ENCODE results near the gene SKA3. TPM values are rescaled to one million over a fixed set of nuclear protein-coding genes. Genes with fewer than 3 reads are reported as not detected.
A peak's percentile ranks its signal among the peaks of the same experiment; 100 is the strongest.
"Not testable (repeated sequence)": the region's sequence is repeated elsewhere in the genome, so short reads cannot be mapped to it uniquely, and the experiment has no call there.

The SKA3 gene
- total RNA-seq, 5 donors from 2014 or later (not counting 1 experiment from before 2014, with no cell fraction given), result 0.69 to 2.7 (median 0.98) TPM

- H3K9me3 Mint-ChIP-seq; H3K9me3 ChIP-seq; H3K27ac ChIP-seq (ENCODE audit: low read length); H3K27ac Mint-ChIP-seq; H3K4me3 Mint-ChIP-seq; DNase-seq; POLR2A ChIA-PET; H3K36me3 Mint-ChIP-seq; H3K36me3 ChIP-seq (ENCODE audit: control insufficient read depth in 2 of 2, extremely low read depth in 1 of 2, insufficient read depth in 1 of 2, low read length in 1 of 2); H3K4me3 ChIP-seq (ENCODE audit: control insufficient read depth in 1 of 2, extremely low read depth in 1 of 2, low read length in 1 of 2); H3K4me1 Mint-ChIP-seq; ATAC-seq (replicated peaks in 1 of 4); H3K4me1 ChIP-seq (ENCODE audit: control insufficient read depth in 1 of 2, extremely low read depth in 1 of 2, insufficient read depth in 2 of 2, low read length in 2 of 2): not testable (repeated sequence)
- peaks cover 0 to 14% of the 10 kb centered on the region in 2 experiments for H3K27me3 ChIP-seq (replicated peaks in 1 of 2; ENCODE audit: control insufficient read depth in 2 of 2, extremely low read depth in 1 of 2, insufficient read depth in 2 of 2, low read length in 1 of 2)
- H3K27me3 Mint-ChIP-seq, result peaks cover 4 to 12% of the 10 kb centered on the region in 2 donors
- CTCF ChIA-PET, result interaction anchor here in 1 of 2 donors (0.5 kb wide), 1 partner anchor 87 kb away, joined by 4 read pairs; no protein-coding TSS in a partner anchor
- WGBS (ENCODE audit: insufficient coverage), result 100% methylated on average over 2 of the region's 4 CpGs
Measured at GRCh38 chr13:21198391-21198790, 22.0 kb upstream of the SKA3 start.

GRCh38 chr13:21197606-21198225 is 21.4 kb upstream of the SKA3 start:
- H3K27me3 Mint-ChIP-seq, result peaks cover 4 to 12% of the 10 kb centered on the region in 2 donors
- H3K9me3 ChIP-seq; H3K27ac ChIP-seq (ENCODE audit: low read length); DNase-seq; ATAC-seq (replicated peaks in 1 of 4); H3K4me3 ChIP-seq (ENCODE audit: control insufficient read depth in 1 of 2, extremely low read depth in 1 of 2, low read length in 1 of 2); H3K27ac Mint-ChIP-seq; H3K4me3 Mint-ChIP-seq; POLR2A ChIA-PET; H3K4me1 ChIP-seq (ENCODE audit: control insufficient read depth in 1 of 2, extremely low read depth in 1 of 2, insufficient read depth in 2 of 2, low read length in 2 of 2); H3K4me1 Mint-ChIP-seq; H3K9me3 Mint-ChIP-seq; H3K36me3 Mint-ChIP-seq; H3K36me3 ChIP-seq (ENCODE audit: control insufficient read depth in 2 of 2, extremely low read depth in 1 of 2, insufficient read depth in 1 of 2, low read length in 1 of 2): not testable (repeated sequence)
- H3K27me3 ChIP-seq (replicated peaks in 1 of 2; ENCODE audit: control insufficient read depth in 2 of 2, extremely low read depth in 1 of 2, insufficient read depth in 2 of 2, low read length in 1 of 2), result peaks cover 0 to 12% of the 10 kb centered on the region in 2 experiments
- 88% methylated on average over 1 of the region's 9 CpGs for WGBS (ENCODE audit: insufficient coverage)
- CTCF ChIA-PET, result interaction anchor here in 1 of 2 donors (0.5 kb wide), 1 partner anchor 87 kb away, joined by 4 read pairs; no protein-coding TSS in a partner anchor

- CTCF ChIA-PET; ATAC-seq (replicated peaks in 1 of 4); H3K9me3 Mint-ChIP-seq; DNase-seq; H3K4me3 ChIP-seq (ENCODE audit: control insufficient read depth in 1 of 2, extremely low read depth in 1 of 2, low read length in 1 of 2); H3K27me3 ChIP-seq (replicated peaks in 1 of 2; ENCODE audit: control insufficient read depth in 2 of 2, extremely low read depth in 1 of 2, insufficient read depth in 2 of 2, low read length in 1 of 2); H3K4me1 Mint-ChIP-seq; H3K27ac Mint-ChIP-seq; H3K27ac ChIP-seq (ENCODE audit: low read length); POLR2A ChIA-PET; H3K36me3 ChIP-seq (ENCODE audit: control insufficient read depth in 2 of 2, extremely low read depth in 1 of 2, insufficient read depth in 1 of 2, low read length in 1 of 2); H3K9me3 ChIP-seq; H3K4me3 Mint-ChIP-seq; H3K36me3 Mint-ChIP-seq; H3K4me1 ChIP-seq (ENCODE audit: control insufficient read depth in 1 of 2, extremely low read depth in 1 of 2, insufficient read depth in 2 of 2, low read length in 2 of 2): not testable (repeated sequence)
- peaks cover 4 to 12% of the 10 kb centered on the region in 2 donors for H3K27me3 Mint-ChIP-seq
- WGBS (ENCODE audit: insufficient coverage), result no CpG with 5 or more reads among the region's 2 CpGs
Measured at GRCh38 chr13:21194756-21195155, 18.4 kb upstream of the SKA3 start.

GRCh38 chr13:21186410-21186809 is 10.1 kb upstream of the SKA3 start:
- POLR2A ChIA-PET; DNase-seq; ATAC-seq (replicated peaks in 1 of 4); H3K27ac ChIP-seq (ENCODE audit: low read length); H3K9me3 Mint-ChIP-seq; H3K27ac Mint-ChIP-seq; H3K27me3 Mint-ChIP-seq; H3K4me3 Mint-ChIP-seq; H3K27me3 ChIP-seq (replicated peaks in 1 of 2; ENCODE audit: control insufficient read depth in 2 of 2, extremely low read depth in 1 of 2, insufficient read depth in 2 of 2, low read length in 1 of 2); H3K36me3 Mint-ChIP-seq; CTCF ChIA-PET; H3K4me1 ChIP-seq (ENCODE audit: control insufficient read depth in 1 of 2, extremely low read depth in 1 of 2, insufficient read depth in 2 of 2, low read length in 2 of 2); H3K36me3 ChIP-seq (ENCODE audit: control insufficient read depth in 2 of 2, extremely low read depth in 1 of 2, insufficient read depth in 1 of 2, low read length in 1 of 2); H3K4me1 Mint-ChIP-seq; H3K9me3 ChIP-seq; H3K4me3 ChIP-seq (ENCODE audit: control insufficient read depth in 1 of 2, extremely low read depth in 1 of 2, low read length in 1 of 2): not testable (repeated sequence)
- 89% methylated on average over 8 of the region's 35 CpGs for WGBS (ENCODE audit: insufficient coverage)

GRCh38 chr13:21181671-21182070 is 5.3 kb upstream of the SKA3 start:
- Histone ChIP-seq H3K4me3 (ENCODE audit: control insufficient read depth in 1 of 2, extremely low read depth in 1 of 2, low read length in 1 of 2) (no peak overlapping the region), H3K4me1 (ENCODE audit: control insufficient read depth in 1 of 2, extremely low read depth in 1 of 2, insufficient read depth in 2 of 2, low read length in 2 of 2) (peaks cover 3 to 17% of the 10 kb centered on the region in 2 experiments), H3K36me3 (ENCODE audit: control insufficient read depth in 2 of 2, extremely low read depth in 1 of 2, insufficient read depth in 1 of 2, low read length in 1 of 2) (no peaks in the 10 kb centered on the region), H3K27me3 (replicated peaks in 1 of 2; ENCODE audit: control insufficient read depth in 2 of 2, extremely low read depth in 1 of 2, insufficient read depth in 2 of 2, low read length in 1 of 2) (no peaks in the 10 kb centered on the region), H3K27ac (ENCODE audit: low read length) (no peak overlapping the region), H3K9me3 (no peaks in the 10 kb centered on the region)
- H3K36me3 Mint-ChIP-seq, result no peaks in the 10 kb centered on the region
- DNase-seq (no peak), ATAC-seq (replicated peaks in 1 of 4) (no peak)
- CTCF ChIA-PET, result interaction anchor here in 1 of 2 donors (0.6 kb wide), 1 partner anchor 298 kb away, joined by 5 read pairs; no protein-coding TSS in a partner anchor
- H3K27ac Mint-ChIP-seq, result no peak overlapping the region
- POLR2A ChIA-PET, result interaction anchor here (0.6 to 1.0 kb wide), 2 partner anchors 16 to 224 kb away, joined by 3 to 4 read pairs; no protein-coding TSS in a partner anchor
- H3K4me3 Mint-ChIP-seq, result no peak overlapping the region
- H3K9me3 Mint-ChIP-seq, result no peaks in the 10 kb centered on the region
- peaks cover 19 to 24% (median 24%) of the 10 kb centered on the region in 3 donors for H3K4me1 Mint-ChIP-seq
- no peaks in the 10 kb centered on the region for H3K27me3 Mint-ChIP-seq
- WGBS (ENCODE audit: insufficient coverage), result no CpG with 5 or more reads among the region's 2 CpGs

- Histone ChIP-seq H3K36me3 (ENCODE audit: control insufficient read depth in 2 of 2, extremely low read depth in 1 of 2, insufficient read depth in 1 of 2, low read length in 1 of 2) (no peaks in the 10 kb centered on the region), H3K9me3 (no peaks in the 10 kb centered on the region), H3K27ac (ENCODE audit: low read length) (peak overlapping the region; percentile 86), H3K4me1 (ENCODE audit: control insufficient read depth in 1 of 2, extremely low read depth in 1 of 2, insufficient read depth in 2 of 2, low read length in 2 of 2) (peaks cover 6 to 19% of the 10 kb centered on the region in 2 experiments), H3K27me3 (replicated peaks in 1 of 2; ENCODE audit: control insufficient read depth in 2 of 2, extremely low read depth in 1 of 2, insufficient read depth in 2 of 2, low read length in 1 of 2) (no peaks in the 10 kb centered on the region), H3K4me3 (ENCODE audit: control insufficient read depth in 1 of 2, extremely low read depth in 1 of 2, low read length in 1 of 2) (peak overlapping the region; percentile 85 to 94)
- ATAC-seq (replicated peaks in 1 of 4) (peak; percentile 36 to 52 (median 50)), DNase-seq (peak in 4 of 35 experiments; percentile 4 to 42 (median 32))
- CTCF ChIA-PET, result interaction anchor here (0.5 to 2.3 kb wide), 10 partner anchors 30 to 331 kb away, joined by 3 to 5 read pairs (median 4); no protein-coding TSS in a partner anchor
- H3K27ac Mint-ChIP-seq, result peak overlapping the region; percentile 94 to 95
- no peaks in the 10 kb centered on the region for H3K36me3 Mint-ChIP-seq
- no peaks in the 10 kb centered on the region for H3K9me3 Mint-ChIP-seq
- peak overlapping the region; percentile 95 to 99 (median 96) for H3K4me3 Mint-ChIP-seq
- H3K4me1 Mint-ChIP-seq, result peaks cover 25 to 28% (median 26%) of the 10 kb centered on the region in 3 donors
- under 1% methylated on average over 24 of the region's 26 CpGs for WGBS (ENCODE audit: insufficient coverage)
- POLR2A ChIA-PET, result interaction anchor here (0.5 to 1.2 kb wide), 8 partner anchors 21 to 499 kb away, joined by 3 to 7 read pairs (median 3); no protein-coding TSS in a partner anchor
- no peaks in the 10 kb centered on the region for H3K27me3 Mint-ChIP-seq
Measured at GRCh38 chr13:21176982-21177284, 581 bp upstream of the SKA3 start.

Measured in T-cell (primary cell).